Activated naive CD8-positive, alpha-beta T cell (primary cell): ENCODE data around the gene UBA6.
A peak's percentile ranks its signal among the peaks of the same experiment; 100 is the strongest.
"Not testable (repeated sequence)": the region's sequence is repeated elsewhere in the genome, so short reads cannot be mapped to it uniquely, and the experiment has no call there.

Experiments used
- H3K27ac Mint-ChIP-seq: one replicate; pipeline ENCODE4 v1.8.0; 2021; ENCODE audit warnings: mixed read lengths
- H3K27me3 Mint-ChIP-seq: one replicate; pipeline ENCODE4 v1.8.0; 2021; ENCODE audit warnings: mixed read lengths
- H3K36me3 Mint-ChIP-seq: one replicate; pipeline ENCODE4 v1.8.0; 2021; ENCODE audit warnings: mixed read lengths
- H3K4me1 Mint-ChIP-seq: one replicate; pipeline ENCODE4 v1.8.0; 2021; ENCODE audit warnings: low read depth, mixed read lengths
- H3K4me3 Mint-ChIP-seq: one replicate; pipeline ENCODE4 v1.8.0; 2021; ENCODE audit warnings: mild to moderate bottlenecking, mixed read lengths
- H3K9me3 Mint-ChIP-seq: one replicate; pipeline ENCODE4 v1.8.0; 2021; ENCODE audit warnings: low read depth, mixed read lengths

Gene UBA6

GRCh38 chr4:67721770-67722597 lies 21.0 kb upstream of the UBA6 start:
- Mint-ChIP-seq H3K27me3 (no peaks in the 10 kb centered on the region), H3K4me1 (peaks cover 1% of the 10 kb centered on the region), H3K27ac (no peak overlapping the region), H3K36me3 (peaks cover 14% of the 10 kb centered on the region), H3K4me3 (no peak overlapping the region), H3K9me3 (peaks cover 5% of the 10 kb centered on the region)

GRCh38 chr4:67721315-67721769 lies 20.4 kb upstream of the UBA6 start:
- Mint-ChIP-seq H3K36me3 (peaks cover 16% of the 10 kb centered on the region), H3K4me3 (no peak overlapping the region), H3K4me1 (peaks cover 1% of the 10 kb centered on the region), H3K27me3 (no peaks in the 10 kb centered on the region), H3K27ac (no peak overlapping the region), H3K9me3 (peaks cover 3% of the 10 kb centered on the region)

GRCh38 chr4:67719953-67720617 lies 19.1 kb upstream of the UBA6 start:
- H3K4me1 Mint-ChIP-seq = peaks cover 1% of the 10 kb centered on the region
- H3K27me3 Mint-ChIP-seq = no peaks in the 10 kb centered on the region
- H3K27ac Mint-ChIP-seq = no peak overlapping the region
- H3K9me3 Mint-ChIP-seq = peaks cover 3% of the 10 kb centered on the region
- no peak overlapping the region for H3K4me3 Mint-ChIP-seq
- H3K36me3 Mint-ChIP-seq = peaks cover 16% of the 10 kb centered on the region

- H3K27ac Mint-ChIP-seq = no peak overlapping the region
- H3K36me3 Mint-ChIP-seq = peaks cover 16% of the 10 kb centered on the region
- H3K27me3 Mint-ChIP-seq = no peaks in the 10 kb centered on the region
- peaks cover 3% of the 10 kb centered on the region for H3K9me3 Mint-ChIP-seq
- peaks cover 8% of the 10 kb centered on the region for H3K4me1 Mint-ChIP-seq
- H3K4me3 Mint-ChIP-seq = no peak overlapping the region
These were observed 17.9 kb upstream of the UBA6 start for GRCh38 chr4:67718848-67719247.

DNA sequence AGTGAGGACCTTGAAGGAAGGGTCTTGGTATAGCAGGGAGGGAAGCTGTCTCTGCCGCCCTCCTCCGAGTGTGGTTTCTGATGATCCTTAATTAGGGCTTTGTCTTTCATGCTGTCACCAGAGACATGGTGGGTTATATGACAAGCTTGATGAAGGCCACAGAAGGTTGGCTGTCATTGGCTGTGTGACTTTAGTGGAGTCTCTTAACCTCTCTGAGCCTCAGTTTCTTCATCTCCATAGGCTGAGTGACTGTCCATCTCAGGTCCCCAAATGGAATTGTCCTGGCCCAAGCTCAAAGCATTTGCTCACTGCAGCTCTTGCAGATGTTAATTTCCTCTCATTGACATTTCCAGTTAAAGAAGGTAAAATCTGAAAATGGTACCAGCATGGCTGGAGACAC lies 16.6 kb upstream of the UBA6 start:
- Mint-ChIP-seq H3K36me3 (peaks cover 13% of the 10 kb centered on the region), H3K27me3 (no peaks in the 10 kb centered on the region), H3K4me1 (peaks cover 13% of the 10 kb centered on the region), H3K4me3 (no peak overlapping the region), H3K27ac (no peak overlapping the region), H3K9me3 (peaks cover 3% of the 10 kb centered on the region)

DNA sequence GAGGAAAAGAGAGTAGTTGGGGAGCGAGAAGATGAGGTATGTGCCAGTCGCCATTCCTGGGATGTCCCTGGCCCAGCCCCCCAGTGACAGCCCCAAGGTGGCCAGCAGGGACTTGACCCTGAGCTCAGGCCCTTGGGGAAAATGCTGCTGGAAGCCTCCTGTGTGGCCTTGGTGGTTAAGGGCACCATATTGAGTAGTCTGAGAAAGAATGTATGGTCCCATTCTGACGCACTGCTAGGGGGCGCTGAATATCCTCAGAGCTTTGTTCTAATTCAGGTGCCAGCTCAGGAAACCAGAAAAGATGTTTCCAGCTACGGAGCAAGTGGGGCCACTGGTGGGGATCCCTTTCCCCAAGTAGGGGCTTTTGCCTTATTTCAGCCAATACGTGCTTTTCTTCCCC lies 14.0 kb upstream of the UBA6 start:
- H3K36me3 Mint-ChIP-seq = peaks cover 6% of the 10 kb centered on the region
- H3K27ac Mint-ChIP-seq = no peak overlapping the region
- H3K4me1 Mint-ChIP-seq = peaks cover 17% of the 10 kb centered on the region
- no peak overlapping the region for H3K4me3 Mint-ChIP-seq
- H3K9me3 Mint-ChIP-seq = no peaks in the 10 kb centered on the region
- H3K27me3 Mint-ChIP-seq = no peaks in the 10 kb centered on the region

GRCh38 chr4:67714248-67714583 lies 13.3 kb upstream of the UBA6 start:
- Mint-ChIP-seq H3K4me3 (no peak overlapping the region), H3K9me3 (no peaks in the 10 kb centered on the region)

DNA sequence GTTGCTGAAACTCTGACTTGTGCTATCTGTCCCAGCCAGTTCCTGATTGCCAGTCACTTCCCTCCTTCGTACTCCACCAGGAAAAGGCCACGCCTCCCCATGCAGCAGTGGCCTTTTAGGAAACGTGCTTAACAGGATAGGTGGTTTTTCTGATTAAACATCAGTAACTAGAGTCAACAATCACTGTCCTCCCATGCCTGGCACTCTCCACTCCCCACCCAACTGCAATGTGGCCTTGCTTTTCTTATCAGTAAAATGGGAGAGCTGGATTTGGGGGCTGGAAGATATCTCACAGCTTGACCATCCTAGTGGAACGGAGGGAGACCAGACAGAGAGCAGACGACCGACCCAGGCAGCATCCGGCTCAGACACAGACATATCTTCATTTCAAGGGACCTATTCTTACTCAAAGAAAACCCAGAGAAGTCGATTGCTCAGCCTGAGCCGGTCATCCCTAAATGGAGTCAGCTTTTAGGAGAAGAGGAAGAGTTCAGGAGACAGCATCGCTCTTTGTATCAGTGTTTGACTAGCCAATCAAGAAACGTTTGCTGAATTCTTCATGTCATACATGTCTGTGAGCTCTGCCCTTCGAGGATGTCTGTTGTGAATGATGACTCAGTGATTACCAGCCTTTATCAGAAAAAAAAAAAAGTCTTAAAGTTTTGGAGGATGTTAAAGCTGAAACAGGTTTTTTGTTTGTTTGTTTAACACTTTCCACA lies 12.7 kb upstream of the UBA6 start:
- H3K36me3 Mint-ChIP-seq = peaks cover 9% of the 10 kb centered on the region
- no peaks in the 10 kb centered on the region for H3K9me3 Mint-ChIP-seq
- peaks cover 17% of the 10 kb centered on the region for H3K4me1 Mint-ChIP-seq
- H3K27me3 Mint-ChIP-seq = no peaks in the 10 kb centered on the region
- peak overlapping the region; percentile 8 for H3K27ac Mint-ChIP-seq
- H3K4me3 Mint-ChIP-seq = no peak overlapping the region

More at GRCh38 chr4:67714248-67714583, 13.3 kb upstream of the UBA6 start:
- Mint-ChIP-seq H3K36me3 (peaks cover 8% of the 10 kb centered on the region), H3K4me1 (peaks cover 17% of the 10 kb centered on the region), H3K27me3 (no peaks in the 10 kb centered on the region), H3K27ac (peak overlapping the region; percentile 8)

DNA sequence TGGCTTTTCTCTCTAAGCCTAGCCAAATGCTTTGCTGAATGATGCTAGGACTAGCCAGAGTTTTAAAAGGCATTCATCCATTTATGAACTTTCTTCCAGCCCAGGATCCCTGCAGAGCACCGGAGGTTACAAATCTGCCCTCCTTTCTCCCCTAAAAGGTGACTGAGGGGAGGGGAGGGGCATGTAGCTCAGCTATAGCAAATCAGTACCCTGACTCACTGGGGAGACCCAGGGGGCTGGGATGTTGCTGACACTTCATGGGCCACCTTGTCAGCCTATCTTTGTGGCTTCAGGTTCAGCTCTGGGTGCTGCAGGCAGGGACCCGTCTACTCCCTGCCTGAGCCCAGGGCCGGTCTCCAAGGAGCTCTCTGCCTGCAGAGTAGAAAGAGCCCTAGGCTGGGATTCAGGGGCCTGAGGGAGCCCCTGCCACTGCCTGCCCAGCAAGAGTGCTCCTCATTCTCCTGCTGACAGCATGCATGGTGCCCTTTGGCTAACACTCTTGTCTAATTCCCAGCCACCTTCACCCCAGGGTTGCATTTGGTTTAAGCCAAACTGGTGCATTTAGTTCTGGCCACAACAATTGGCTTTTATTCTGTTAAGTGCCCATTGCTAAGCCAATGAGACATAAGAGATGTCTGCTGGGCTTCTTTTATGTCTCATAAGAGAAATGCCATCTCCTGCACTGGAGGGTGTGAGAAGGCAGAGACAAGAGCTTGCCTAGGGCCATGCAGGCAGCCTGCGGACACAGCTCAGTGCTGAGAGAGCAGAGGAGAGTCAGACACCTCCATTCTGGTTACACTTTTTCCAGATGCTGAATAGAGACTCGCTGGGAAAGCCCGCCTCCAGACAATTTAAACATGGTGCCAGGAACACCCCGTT lies 11.9 kb upstream of the UBA6 start:
- peaks cover 6% of the 10 kb centered on the region for H3K9me3 Mint-ChIP-seq
- H3K4me3 Mint-ChIP-seq = no peak overlapping the region
- H3K36me3 Mint-ChIP-seq = peaks cover 14% of the 10 kb centered on the region
- H3K27me3 Mint-ChIP-seq = no peaks in the 10 kb centered on the region
- peak overlapping the region; percentile 46 for H3K27ac Mint-ChIP-seq
- H3K4me1 Mint-ChIP-seq = peaks cover 25% of the 10 kb centered on the region

DNA sequence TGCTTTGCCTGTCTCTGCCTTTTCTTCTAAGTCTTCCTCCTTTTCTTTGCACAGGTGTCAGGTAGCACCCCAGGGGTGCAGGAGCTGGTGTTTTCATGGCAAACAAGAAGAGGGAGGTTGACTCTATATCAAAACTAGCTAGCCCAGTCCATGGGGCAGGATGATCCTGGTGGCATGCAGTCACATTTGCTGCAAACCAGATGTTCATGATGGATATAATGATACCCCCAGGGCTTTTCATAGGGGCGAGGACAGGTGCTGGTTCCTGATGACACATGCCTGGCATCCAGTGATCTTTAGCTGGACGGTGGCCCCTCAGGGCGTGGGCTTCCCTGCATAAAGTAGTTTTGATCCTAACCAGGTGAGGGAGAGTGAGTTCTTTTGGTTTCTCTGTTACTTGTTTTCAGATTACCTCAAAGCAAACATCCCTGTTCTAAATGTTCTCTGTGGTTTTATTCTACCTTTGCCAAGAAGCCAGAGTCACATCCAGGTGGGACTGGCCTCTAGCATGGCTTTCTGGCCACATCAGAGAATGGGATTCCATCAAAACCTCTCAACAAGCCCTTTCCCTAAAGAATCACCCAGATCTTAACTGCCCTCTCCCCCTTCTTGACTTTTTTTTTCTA lies 11.2 kb upstream of the UBA6 start:
- H3K27me3 Mint-ChIP-seq = no peaks in the 10 kb centered on the region
- H3K36me3 Mint-ChIP-seq = peaks cover 13% of the 10 kb centered on the region
- peaks cover 9% of the 10 kb centered on the region for H3K9me3 Mint-ChIP-seq
- H3K4me3 Mint-ChIP-seq = no peak overlapping the region
- peaks cover 28% of the 10 kb centered on the region for H3K4me1 Mint-ChIP-seq
- H3K27ac Mint-ChIP-seq = peak overlapping the region; percentile 46

DNA sequence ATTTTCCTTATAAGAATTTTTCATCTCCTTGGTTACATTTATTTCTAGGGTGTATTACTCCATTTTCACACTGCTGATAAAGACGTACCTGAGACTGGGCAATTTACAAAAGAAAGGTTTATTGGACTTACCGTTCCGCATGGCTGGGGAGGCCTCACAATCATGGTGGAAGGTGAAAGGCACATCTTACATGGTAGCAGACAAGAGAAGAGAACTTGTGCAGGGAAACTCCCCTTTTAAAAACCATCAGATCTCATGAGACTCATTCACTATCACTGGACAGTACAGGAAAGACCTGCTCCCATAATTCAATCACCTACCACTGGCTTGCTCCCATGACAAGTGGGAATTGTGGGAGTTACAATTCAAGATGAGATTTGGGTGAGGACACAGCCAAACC lies 5.7 kb upstream of the UBA6 start:
- Mint-ChIP-seq H3K9me3 (peaks cover 13% of the 10 kb centered on the region), H3K36me3 (peaks cover 36% of the 10 kb centered on the region), H3K4me1 (peaks cover 56% of the 10 kb centered on the region)
- H3K27ac Mint-ChIP-seq, H3K4me3 Mint-ChIP-seq, H3K27me3 Mint-ChIP-seq: not testable (repeated sequence)

DNA sequence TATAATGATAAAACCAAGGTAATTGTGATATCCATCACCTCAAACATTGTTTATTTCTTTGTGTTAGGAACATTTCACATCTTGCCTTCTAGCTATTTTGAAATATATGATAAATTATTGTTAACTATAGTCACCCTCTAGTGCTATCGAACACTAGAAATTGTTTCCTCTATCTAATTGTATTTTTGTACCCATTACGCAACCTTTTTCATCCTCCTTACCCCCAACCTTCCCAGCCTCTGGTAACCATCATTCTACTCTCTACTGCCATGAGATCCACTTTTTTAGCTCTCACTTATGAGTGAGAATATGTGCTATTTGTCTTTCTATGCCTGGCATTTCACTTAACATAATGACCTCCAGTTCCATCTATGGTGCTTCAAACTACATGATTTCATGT lies 3.9 kb upstream of the UBA6 start:
- H3K27me3 Mint-ChIP-seq = no peaks in the 10 kb centered on the region
- peaks cover 34% of the 10 kb centered on the region for H3K36me3 Mint-ChIP-seq
- H3K4me3 Mint-ChIP-seq = no peak overlapping the region
- no peak overlapping the region for H3K27ac Mint-ChIP-seq
- H3K4me1 Mint-ChIP-seq = peaks cover 59% of the 10 kb centered on the region
- peaks cover 13% of the 10 kb centered on the region for H3K9me3 Mint-ChIP-seq

GRCh38 chr4:67702166-67702565 lies 1.2 kb upstream of the UBA6 start:
- Mint-ChIP-seq H3K9me3 (peaks cover 4% of the 10 kb centered on the region), H3K27me3 (no peaks in the 10 kb centered on the region), H3K4me1 (peaks cover 67% of the 10 kb centered on the region), H3K36me3 (peaks cover 25% of the 10 kb centered on the region), H3K27ac (peak overlapping the region; percentile 96), H3K4me3 (peak overlapping the region; percentile 98)

- Mint-ChIP-seq H3K9me3 (peaks cover 3% of the 10 kb centered on the region), H3K27me3 (no peaks in the 10 kb centered on the region), H3K4me1 (peaks cover 64% of the 10 kb centered on the region), H3K27ac (peak overlapping the region; percentile 96), H3K4me3 (peak overlapping the region; percentile 98), H3K36me3 (peaks cover 21% of the 10 kb centered on the region)
These were observed 529 bp upstream of the UBA6 start for GRCh38 chr4:67701517-67701850.
